Measurements from ENCODE around the gene AJAP1. TPM values are rescaled to one million over a fixed set of nuclear protein-coding genes. Genes with fewer than 3 reads are reported as not detected.

AJAP1 gene
- total RNA-seq, 1 donor from 2014 or later: 6.9 TPM

DNA sequence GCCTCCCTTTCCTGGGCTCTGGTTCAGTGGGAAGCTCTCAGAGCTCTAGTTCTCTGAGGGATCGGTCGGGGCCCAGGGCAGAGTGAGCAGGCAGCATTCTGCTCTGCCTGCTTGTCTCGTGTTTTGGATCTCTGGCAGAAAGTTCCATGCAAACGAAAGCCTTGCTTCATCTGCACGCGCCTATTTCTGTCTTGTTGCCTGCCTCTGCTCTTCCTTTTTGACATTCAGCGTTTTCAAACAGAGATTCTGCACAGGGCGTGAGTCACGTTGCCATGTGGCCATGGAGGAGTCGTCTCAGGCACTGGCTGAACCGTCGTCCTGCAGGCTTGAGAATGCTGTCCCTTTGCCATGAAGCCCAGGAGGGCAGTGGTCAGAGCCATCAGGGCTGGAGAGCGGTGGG, 20.3 kb downstream of the AJAP1 start:
- no peak overlapping the region for H3K4me3 ChIP-seq
- no peaks in the 10 kb centered on the region for H3K27me3 ChIP-seq
- H3K27ac ChIP-seq: no peak overlapping the region
- H3K4me1 ChIP-seq: no peaks in the 10 kb centered on the region
- no peak for DNase-seq (ENCODE audit: low spot score in 2 of 2)
- TF ChIP-seq, protein P1, sequence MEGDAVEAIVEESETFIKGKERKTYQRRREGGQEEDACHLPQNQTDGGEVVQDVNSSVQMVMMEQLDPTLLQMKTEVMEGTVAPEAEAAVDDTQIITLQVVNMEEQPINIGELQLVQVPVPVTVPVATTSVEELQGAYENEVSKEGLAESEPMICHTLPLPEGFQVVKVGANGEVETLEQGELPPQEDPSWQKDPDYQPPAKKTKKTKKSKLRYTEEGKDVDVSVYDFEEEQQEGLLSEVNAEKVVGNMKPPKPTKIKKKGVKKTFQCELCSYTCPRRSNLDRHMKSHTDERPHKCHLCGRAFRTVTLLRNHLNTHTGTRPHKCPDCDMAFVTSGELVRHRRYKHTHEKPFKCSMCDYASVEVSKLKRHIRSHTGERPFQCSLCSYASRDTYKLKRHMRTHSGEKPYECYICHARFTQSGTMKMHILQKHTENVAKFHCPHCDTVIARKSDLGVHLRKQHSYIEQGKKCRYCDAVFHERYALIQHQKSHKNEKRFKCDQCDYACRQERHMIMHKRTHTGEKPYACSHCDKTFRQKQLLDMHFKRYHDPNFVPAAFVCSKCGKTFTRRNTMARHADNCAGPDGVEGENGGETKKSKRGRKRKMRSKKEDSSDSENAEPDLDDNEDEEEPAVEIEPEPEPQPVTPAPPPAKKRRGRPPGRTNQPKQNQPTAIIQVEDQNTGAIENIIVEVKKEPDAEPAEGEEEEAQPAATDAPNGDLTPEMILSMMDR (IDR thresholded peaks at IDR 0.05): no peak
- no peaks in the 10 kb centered on the region for H3K9me3 ChIP-seq
- no peaks in the 10 kb centered on the region for H3K36me3 ChIP-seq
- intact Hi-C loops (cut with DNase I): no loop called here

DNA sequence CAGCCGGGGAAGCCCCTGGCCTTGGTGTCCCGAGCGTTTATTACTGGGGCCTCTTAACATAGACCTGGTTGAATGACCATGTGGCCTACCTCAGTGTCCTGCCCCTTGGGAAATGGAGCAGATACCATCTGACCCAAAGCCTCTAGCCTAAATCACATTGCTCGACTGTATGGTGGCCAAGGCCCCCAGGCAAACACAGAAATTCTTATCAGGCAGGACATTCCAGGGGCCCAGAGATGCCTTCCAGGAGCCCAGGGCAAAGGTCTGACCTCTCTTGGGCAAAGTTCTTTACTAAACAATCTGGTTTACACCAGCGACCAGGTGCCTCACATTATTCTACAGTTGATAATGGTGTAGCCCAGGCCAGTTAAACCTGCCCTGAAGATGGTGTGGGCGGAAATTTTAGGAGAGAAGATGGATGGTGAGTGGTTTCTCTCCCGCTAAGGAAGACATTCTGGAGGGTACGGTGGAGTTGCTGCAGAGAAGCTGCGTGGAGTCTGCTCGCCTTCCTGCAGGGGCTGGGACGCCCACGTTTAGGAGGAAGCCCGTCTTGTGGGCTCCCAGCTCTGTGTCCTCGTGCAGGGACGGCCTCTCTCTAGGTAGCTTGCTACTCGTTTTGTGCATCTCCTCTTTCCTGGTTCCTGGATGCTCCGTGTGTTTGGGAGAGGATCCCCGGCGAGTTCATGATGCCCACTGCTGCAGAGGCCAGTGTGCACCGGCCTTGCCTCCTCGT, 21.2 kb downstream of the AJAP1 start:
- intact Hi-C loops (cut with DNase I): no loop called here
- Histone ChIP-seq H3K27ac (no peak overlapping the region), H3K9me3 (peaks cover 3 to 6% of the 10 kb centered on the region in 2 donors), H3K4me1 (no peaks in the 10 kb centered on the region), H3K4me3 (no peak overlapping the region), H3K36me3 (no peaks in the 10 kb centered on the region), H3K27me3 (no peaks in the 10 kb centered on the region)
- no peak for DNase-seq (ENCODE audit: low spot score in 2 of 2)
- TF ChIP-seq, protein P1 (IDR thresholded peaks at IDR 0.05): no peak

GRCh38 chr1:4676253-4676652, 21.8 kb downstream of the AJAP1 start:
- no peak for DNase-seq (ENCODE audit: low spot score in 2 of 2)
- Histone ChIP-seq H3K4me1 (no peaks in the 10 kb centered on the region), H3K4me3 (no peak overlapping the region), H3K27me3 (no peaks in the 10 kb centered on the region), H3K27ac (no peak overlapping the region), H3K9me3 (peaks cover 4 to 6% of the 10 kb centered on the region in 2 donors), H3K36me3 (no peaks in the 10 kb centered on the region)
- TF ChIP-seq, protein P1 (IDR thresholded peaks at IDR 0.05): no peak
- intact Hi-C loops (cut with DNase I): no loop called here

- no peak overlapping the region for H3K27ac ChIP-seq
- H3K4me3 ChIP-seq: no peak overlapping the region
- no peak for DNase-seq (ENCODE audit: low spot score in 2 of 2)
- no peaks in the 10 kb centered on the region for H3K4me1 ChIP-seq
- TF ChIP-seq, protein P1 (IDR thresholded peaks at IDR 0.05): no peak
- peaks cover 4 to 6% of the 10 kb centered on the region in 2 donors for H3K9me3 ChIP-seq
- H3K27me3 ChIP-seq: no peaks in the 10 kb centered on the region
- no peaks in the 10 kb centered on the region for H3K36me3 ChIP-seq
- intact Hi-C loops (cut with DNase I): no loop called here
These were observed 23.2 kb downstream of the AJAP1 start for GRCh38 chr1:4677608-4678007.

GRCh38 chr1:4678066-4678717, 23.8 kb downstream of the AJAP1 start:
- H3K4me3 ChIP-seq: no peak overlapping the region
- TF ChIP-seq, protein P1 (IDR thresholded peaks at IDR 0.05): no peak
- intact Hi-C loops (cut with DNase I): no loop called here
- no peak overlapping the region for H3K27ac ChIP-seq
- no peak for DNase-seq (ENCODE audit: low spot score in 2 of 2)
- peaks cover 4 to 6% of the 10 kb centered on the region in 2 donors for H3K9me3 ChIP-seq
- H3K4me1 ChIP-seq: no peaks in the 10 kb centered on the region
- no peaks in the 10 kb centered on the region for H3K36me3 ChIP-seq
- no peaks in the 10 kb centered on the region for H3K27me3 ChIP-seq

Measured in ascending aorta (tissue), 2 donors.